Anterior cingulate cortex (tissue), 58 donors: ENCODE data around the gene KIF16B.
"Not testable (repeated sequence)": the region's sequence is repeated elsewhere in the genome, so short reads cannot be mapped to it uniquely, and the experiment has no call there.

Source experiments
- DNase-seq, 58 donors: peaks; one replicate each; lab custom pipeline; 2025; lab: John Stamatoyannopoulos, UW

The KIF16B gene

GRCh38 chr20:16526433-16527380 lies 46.5 kb downstream of the KIF16B start:
- no peak for DNase-seq

- DNase-seq, result not testable (repeated sequence)
These were observed 50.6 kb downstream of the KIF16B start for GRCh38 chr20:16522651-16523050.

- DNase-seq, result no peak
These were observed 53.1 kb downstream of the KIF16B start for GRCh38 chr20:16520154-16520553.

GRCh38 chr20:16519673-16520072 lies 53.6 kb downstream of the KIF16B start:
- not testable (repeated sequence) for DNase-seq

- DNase-seq, result no peak
These were observed 54.5 kb downstream of the KIF16B start for GRCh38 chr20:16518784-16519084.

GRCh38 chr20:16517946-16518783 lies 55.1 kb downstream of the KIF16B start:
- peak in 24 of 58 donors; percentile 3 to 44 (median 9) for DNase-seq

GRCh38 chr20:16516794-16517193 lies 56.5 kb downstream of the KIF16B start:
- DNase-seq, result no peak

- no peak for DNase-seq
These were observed 58.2 kb downstream of the KIF16B start for GRCh38 chr20:16515046-16515445.

GRCh38 chr20:16514140-16514539 lies 59.1 kb downstream of the KIF16B start:
- peak in 2 of 58 donors; percentile 16 for DNase-seq

- no peak for DNase-seq
These were observed 67.4 kb downstream of the KIF16B start for GRCh38 chr20:16505894-16506293.

GRCh38 chr20:16501301-16501700 lies 71.9 kb downstream of the KIF16B start:
- DNase-seq, result no peak

GRCh38 chr20:16500197-16500596 lies 73.1 kb downstream of the KIF16B start:
- no peak for DNase-seq

GRCh38 chr20:16498526-16499253 lies 74.6 kb downstream of the KIF16B start:
- no peak for DNase-seq

GRCh38 chr20:16497896-16498295 lies 75.4 kb downstream of the KIF16B start:
- no peak for DNase-seq

GRCh38 chr20:16493486-16493885 lies 79.8 kb downstream of the KIF16B start:
- no peak for DNase-seq

GRCh38 chr20:16491294-16491905 lies 81.8 kb downstream of the KIF16B start:
- peak in 2 of 58 donors; percentile 4 to 13 for DNase-seq

- peak in 1 of 58 donors; percentile 18 for DNase-seq
These were observed 82.6 kb downstream of the KIF16B start for GRCh38 chr20:16490696-16491095.

GRCh38 chr20:16488616-16489015 lies 84.6 kb downstream of the KIF16B start:
- DNase-seq, result no peak

- peak in 8 of 58 donors; percentile 6 to 39 (median 26) for DNase-seq
These were observed 85.2 kb downstream of the KIF16B start for GRCh38 chr20:16488086-16488485.

- no peak for DNase-seq
These were observed 86.7 kb downstream of the KIF16B start for GRCh38 chr20:16486532-16486931.
